Myocyte (in vitro differentiated cells): ENCODE measurements around the gene UBALD2. TPM values are rescaled to one million over a fixed set of nuclear protein-coding genes. Genes with fewer than 3 reads are reported as not detected.
"Not testable (repeated sequence)": the region's sequence is repeated elsewhere in the genome, so short reads cannot be mapped to it uniquely, and the experiment has no call there.

ENCODE experiments used
- DNase-seq: peaks from one replicate; pipeline ENCODE4 v3.0.0-alpha.2; 2012; ENCODE audit warnings: low read depth
- total RNA-seq: library from RNA; depleted of rRNA; stranded (reverse); fragments of >200 nt; gene quantifications from 2 replicates; pipeline ENCODE4 v1.2.3, GENCODE V29; 2014

Gene UBALD2
- total RNA-seq, 1 donor from 2014 or later, result 5.1 TPM

DNA sequence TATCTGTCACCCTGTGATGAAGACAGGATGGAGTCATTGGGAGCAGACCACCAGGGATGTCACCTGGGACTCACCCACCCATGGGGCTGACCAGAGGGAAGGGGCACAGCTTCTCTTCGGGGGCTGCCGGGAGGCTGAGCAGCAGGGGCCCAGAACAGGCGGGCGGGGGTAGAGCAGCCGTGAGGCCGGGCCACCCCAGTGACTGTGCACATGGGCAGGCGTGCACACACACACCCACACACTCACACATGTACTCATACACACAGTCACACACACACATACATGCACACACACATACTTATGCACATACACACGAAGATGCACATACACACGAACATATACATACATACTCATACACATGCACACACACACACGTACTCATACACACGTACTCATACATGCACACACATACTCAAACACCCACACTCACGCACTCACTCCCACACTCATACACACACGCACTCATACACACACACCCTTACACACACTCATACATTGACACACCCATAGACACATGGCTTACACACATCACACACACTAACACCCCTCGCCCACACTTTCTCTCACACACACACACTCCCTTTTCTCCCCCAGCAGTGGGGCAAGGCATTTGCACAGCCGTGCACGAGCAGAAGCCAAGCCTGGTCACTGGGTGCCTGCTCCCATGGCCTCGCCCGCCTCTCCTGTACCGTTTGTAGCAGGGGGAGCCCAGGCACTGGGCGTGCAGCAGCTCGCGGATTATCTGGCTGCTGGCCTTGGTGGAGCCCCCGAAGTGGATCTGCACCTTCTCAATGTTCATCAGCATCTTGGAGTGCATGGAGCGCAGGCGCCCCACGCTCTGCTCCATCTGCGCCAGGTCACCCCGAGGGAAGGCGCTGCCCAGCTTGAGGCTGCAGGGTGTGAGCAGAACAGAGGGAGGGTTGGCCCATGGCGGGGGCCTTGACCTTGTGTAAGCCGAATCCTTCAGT is 12.4 kb downstream of the UBALD2 start:
- DNase-seq, result no peak

DNA sequence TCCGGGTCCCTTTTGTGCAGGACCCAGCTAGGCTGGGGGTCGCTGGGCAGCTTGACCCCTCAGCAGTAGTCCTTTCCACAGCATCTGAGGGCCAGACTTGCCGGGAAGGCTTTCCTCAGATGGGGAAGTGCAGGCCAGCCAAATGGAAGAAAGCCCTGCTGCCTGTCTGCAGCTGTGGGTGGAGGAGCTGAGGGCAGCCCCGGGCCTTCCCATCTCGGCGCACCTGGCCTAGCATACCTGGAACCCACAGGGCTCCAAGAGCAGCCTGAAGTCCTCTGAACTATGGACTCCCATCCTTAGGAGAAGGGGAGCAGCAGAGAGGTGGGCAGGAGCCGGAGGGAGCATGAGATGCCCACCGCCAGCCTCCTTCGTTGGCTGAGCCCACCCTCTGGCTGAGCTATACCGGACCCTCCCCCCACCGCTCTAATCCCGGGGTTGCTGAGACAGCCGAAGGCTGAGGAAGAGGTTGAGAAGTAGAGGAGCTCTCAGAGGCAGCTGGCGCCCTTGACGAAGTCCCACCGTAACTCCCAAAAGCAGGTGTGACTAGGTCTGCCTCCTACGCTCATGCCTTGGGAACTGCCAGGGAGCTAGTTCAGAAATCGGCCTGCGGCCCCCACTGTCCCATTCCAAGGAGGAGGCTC is 13.2 kb downstream of the UBALD2 start:
- DNase-seq, result no peak

DNA sequence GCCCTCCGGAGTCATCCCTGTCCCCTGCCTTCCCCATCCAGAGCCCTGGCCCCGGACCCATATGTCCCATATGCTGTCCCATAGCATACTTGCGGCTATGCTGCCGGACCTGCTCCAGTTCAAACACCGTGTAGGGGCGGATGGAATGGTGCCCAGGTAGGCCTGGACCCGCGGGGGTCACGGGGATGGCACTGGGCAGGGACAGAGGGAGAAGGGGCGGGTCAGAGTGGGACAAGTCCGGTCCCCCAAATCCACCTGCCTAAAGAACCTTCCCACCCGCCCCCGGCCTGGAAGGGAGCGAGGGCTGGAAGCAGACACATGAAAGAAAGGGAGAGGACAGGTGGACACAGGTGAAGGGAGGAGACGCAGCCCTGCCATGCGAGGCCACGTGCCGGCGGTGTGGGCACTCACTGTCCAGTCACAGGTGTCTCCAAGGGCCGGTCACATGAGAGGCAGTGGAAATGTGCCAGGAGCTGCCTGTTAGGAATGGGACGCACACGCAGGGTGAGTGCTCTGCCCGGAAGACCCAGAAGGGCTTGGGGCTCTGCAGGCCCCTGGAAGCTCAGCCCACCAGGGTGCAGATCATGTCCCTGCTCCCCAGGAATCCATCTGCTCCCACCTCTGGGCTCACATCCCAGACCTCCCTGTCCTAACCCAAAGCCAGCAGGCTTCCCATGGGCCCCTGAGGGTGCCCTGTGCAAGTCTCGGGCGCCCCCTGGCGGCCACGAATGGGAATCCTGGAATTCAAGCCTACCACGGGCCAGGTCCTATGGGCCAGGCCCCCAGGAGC is 14.0 kb downstream of the UBALD2 start:
- peak; percentile 81 for DNase-seq

DNA sequence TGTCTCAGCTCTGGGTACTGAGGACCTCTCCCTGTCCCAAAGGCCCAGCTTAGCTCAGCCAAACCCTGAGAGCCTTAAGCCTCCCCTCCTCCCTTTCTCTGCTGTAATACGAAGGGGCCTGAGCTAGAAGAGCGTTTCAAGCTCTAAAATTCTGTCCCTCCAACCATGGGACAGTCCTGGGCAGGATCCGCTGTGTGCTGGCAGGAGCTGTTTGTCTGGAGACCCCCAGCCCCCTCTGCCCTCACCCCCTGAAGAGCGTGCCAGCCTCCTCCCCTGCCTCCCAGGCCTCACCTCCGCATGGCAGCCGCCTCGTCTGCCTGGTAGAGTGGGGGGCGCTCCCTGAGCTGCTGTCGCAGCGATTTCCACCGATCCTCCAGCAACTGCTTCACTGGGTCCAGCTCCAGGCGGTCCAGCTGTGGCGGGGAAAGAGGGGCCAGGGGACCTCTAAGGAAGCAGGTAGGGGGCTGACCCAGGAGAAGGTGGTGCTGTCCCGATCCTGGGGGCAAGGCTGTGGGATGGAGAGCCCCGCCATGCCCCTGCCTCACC is 14.7 kb downstream of the UBALD2 start:
- no peak for DNase-seq

DNA sequence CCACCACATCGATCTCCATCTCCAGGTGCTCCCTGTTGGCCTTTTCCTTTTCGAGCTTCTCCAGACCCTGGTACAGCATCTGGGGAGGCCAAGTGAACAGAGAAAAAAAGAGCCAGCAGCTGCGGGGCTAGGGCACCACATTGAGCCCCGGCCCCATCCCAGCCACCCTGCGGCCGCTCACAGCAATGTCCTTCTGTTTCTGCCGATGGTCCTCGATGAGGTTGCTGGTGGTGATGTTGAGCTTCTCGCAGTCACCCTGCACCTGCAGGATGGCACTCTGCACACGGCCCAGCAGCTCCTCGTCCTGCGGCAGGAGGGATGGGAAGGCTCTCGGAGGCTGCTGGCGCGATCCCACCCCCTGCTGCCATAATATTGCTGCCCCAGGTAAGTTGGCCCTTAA is 15.5 kb downstream of the UBALD2 start:
- no peak for DNase-seq

DNA sequence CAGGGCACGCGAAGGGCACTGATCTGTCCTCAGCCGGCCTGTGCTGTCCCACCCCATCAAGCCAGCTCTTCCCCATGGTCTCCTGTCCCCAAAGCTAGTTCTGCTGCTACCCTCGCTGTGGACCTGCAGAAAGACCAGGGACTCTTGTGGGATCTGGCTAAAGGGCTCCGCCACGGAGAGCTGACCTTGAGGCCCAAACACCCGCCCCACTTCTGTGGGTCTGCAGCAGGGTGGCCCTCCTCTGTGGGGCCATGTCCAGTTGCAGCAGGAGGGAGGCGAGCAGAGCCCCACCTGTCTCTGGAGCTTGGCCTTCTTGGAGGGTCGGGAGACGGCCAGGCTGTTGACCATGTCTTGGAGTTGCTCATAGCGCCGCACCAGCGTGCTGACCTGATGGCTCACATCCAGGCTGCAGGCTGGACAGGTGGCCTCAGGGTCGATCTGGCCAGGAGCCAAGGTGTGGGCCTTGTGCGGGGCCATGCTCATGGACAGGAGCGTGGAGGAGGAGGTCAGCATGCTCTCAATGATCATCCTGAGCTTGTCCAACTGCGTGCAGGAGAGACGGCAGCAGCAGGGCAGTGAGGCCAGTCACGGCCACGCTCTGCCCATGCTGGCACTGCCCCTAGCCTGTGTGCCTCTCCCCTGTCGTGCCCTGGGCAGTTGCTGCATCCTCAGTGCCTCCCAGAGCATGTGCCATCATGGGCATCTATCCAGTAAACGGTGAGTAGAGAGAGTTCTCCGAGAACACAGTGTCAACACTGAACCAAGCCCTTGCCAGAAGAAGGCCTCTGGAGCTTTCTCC is 16.6 kb downstream of the UBALD2 start:
- DNase-seq, result no peak

DNA sequence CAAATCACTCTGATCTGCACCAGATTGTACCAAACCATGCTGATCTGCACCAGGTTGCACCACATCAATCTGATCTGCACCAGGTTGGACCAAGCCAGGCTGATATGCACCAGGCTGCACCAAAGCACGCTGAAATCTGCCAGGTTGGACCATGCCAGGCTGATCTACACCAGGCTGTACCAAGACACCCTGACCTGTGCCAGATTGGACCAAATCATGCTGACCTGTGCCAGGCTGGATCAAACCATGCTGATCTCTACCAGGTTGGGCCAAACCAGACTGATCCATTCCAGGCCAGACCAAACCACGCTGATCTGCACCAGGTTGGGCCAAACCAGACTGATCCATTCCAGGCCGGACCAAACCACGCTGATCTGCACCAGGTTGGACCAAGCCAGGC is 27.4 kb downstream of the UBALD2 start:
- DNase-seq, result no peak

DNA sequence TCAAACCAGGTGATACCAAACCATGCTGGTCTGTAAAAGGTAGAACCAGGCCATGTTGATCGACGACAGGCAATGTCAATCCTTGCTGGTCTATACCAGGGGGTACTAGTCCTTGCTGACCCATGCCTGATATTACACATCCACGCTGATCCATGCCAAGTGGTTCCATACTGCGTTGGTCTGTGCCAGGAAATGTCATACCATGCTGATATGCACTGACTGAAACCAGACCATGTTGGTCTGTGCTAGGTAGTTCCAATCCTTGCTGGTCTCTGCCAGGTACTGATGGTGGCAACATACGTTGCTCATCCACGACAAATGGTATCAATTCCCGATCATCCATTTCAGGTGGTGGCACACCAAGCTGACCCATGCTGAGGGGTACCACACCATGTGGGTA is 28.0 kb downstream of the UBALD2 start:
- no peak for DNase-seq

DNA sequence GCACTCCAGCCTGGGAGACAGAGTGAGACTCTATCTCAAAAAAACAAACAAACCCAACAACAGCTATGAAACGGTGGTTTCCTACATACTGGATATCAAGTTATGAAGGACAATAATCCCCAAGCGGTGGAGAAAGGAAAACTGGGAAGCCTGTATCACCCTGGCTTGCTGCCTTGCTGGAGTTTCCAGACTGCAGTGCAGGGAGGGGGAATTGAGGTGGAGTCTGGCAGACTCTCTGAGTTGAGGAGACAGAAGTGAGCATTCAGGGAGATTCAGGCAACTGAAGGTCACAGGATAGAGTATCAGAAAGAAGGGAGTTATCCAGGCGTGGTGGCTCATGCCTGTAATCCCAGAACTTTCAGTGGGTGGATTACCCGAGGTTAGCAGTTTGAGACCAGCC is 31.0 kb downstream of the UBALD2 start:
- DNase-seq, result no peak

DNA sequence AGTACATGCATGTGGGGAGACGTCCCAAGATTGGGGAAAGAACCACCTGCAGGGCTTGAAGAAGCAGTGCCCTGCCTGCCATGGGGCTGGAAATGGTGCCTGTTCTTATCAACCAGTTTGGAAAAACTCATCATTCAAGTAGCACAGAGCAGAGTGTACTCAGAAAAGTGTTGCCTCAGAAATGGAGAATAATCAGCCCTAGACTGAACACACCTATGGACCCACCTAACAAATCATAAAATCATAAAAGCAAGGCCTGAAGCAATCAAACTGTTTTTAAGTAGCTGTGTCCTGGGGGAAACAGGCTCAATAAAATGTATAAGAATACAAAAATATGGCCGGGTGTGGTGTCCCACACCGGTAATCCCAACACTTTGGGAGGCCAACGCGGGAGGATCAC is 31.7 kb downstream of the UBALD2 start:
- no peak for DNase-seq

DNA sequence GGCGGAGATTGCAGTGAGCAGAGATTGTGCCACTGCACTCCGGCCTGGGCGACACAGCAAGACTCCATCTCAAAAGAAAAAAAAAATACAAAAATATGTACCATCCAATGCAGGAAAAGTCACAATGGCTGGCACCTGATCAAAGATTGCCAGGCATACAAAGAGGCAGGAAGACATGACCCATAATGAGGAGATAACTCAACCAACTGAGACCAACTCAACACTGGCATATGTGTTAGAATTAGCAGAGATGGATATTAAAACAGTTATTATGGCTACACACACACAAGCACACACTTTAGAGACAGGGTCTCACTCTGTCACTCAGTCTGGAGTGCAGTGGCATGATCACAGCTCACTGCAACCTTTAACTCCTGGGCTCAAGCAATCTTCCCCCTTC is 32.3 kb downstream of the UBALD2 start:
- DNase-seq, result no peak

DNA sequence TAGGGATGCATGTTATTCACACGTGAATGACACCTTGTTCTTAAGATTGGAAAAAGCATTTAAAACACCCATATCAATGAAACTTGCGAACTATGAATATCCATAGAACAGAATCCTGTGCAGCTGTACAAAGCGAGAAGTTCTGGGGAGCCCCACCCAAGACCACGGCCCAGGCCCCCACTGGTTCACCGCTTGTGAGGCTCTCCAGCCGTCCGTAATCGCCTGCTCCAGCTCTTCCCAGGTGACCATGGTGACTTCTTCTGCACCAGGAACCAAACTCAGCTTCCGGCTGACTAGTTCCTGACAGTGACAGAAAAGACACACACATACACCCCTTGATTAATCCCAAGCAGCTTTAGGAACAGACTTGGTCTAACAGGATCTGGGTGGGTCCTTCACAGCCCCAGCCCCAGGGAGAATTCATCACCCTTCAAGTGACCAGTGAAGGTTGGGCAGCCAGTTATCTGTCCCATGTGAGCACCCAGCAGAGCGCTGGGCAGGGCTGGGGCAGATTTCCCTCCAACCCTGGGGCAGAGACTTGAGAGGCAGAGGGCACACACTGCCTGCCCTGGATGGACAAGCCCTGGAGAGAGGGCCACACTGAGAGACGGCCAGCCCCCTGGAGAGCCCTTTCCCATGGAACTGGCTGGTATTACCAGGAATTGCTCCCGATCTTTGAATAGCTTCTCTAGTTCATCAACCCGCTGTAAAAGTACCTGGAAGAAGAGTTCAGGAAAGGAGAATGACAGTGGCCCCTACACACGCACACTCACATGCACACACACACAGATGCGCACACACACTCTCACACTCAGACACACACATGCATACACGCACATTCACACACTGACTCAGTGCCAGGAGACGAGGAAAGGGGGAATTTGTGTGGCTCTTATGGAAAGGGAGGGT is 39.3 kb downstream of the UBALD2 start:
- no peak for DNase-seq

DNA sequence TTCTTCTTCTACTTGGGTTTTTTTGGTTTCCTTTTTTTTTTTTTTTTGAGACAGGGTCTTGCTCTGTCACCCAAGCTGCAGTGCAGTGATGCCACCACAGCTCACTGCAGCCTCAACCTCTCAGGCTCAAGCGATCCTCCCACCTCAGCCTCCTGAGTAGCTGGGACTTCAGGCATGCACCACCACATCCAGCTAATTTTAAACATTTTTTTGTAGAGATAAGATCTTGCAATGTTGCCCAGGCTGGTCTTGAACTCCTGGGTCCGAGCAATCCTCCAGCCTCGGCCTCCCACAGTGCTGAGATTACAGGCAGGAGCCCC is 39.9 kb downstream of the UBALD2 start:
- DNase-seq, result not testable (repeated sequence)

DNA sequence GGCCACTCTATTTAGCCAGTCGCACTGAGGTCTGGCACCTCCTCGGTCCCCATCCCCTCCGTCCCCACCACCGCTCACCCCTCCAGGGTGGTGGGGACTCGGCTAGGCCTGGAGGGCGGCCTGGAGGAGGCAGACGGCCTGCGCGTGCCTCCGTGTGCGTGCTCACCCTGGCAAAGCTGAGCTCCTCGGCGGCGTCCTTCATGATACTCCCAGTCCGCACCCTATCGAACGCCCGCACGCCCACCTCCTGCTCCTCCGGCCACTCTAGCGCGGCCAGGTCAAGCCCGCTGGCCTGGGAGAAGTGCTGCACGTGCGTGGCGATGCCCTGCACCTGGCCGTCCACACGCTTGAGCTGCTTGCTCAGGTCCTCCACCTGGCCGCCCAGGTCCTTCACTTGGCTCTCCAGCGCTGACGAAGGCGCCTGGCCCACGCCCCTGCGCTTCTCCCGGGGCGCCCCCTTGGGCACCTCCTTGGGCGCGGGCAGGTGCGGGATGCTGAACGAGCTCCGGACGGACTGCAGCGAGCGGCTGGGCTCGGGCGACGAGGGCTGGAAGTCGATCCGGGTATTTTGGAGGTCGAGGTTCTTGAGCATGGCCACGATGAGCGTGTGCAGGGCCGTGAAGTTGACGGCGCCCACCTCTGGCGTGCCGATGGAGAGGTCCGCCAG is 42.3 kb downstream of the UBALD2 start:
- DNase-seq, result no peak

DNA sequence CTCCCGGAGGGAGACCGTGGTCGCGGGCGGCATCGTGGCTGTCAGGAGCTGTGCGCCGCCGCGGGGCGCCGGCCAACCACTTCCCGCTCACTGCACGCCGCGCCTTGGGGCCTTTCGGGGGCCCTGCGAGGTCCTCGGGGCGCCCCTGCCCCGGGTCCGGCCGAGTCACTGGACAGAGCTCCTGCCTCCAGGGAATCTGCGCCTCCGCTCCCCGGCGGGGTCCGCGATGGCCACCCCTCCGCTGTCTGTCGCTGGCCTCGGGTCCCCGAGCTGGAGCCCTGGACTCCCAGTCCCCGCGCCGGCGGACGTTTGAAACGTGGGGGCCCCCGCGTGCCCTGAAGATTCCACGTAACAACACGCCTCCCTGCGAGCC is 42.8 kb downstream of the UBALD2 start, which contains the start of gene QRICH2:
QRICH2 (minus strand) TSS at position 311 of the 373 bp plus-strand sequence; CDS start at position 33, 278 bp downstream.
- DNase-seq, result no peak

DNA sequence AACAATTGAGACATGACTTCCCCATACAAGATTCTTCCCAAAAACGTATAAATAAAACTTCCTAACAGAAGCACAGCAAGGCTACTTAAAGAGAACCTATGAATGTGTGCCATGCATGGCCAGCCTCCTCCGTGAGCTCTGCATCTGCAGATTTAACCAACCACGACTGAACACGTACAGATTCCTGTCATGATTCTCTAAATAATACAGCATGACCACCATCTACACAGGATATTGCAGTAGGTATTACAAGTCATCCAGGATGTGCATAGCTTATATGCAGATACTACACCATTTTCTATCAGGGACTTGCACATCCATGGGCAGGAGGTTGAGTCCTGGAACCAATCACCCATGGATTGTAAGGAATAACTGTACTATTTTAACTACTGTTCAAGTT is 44.3 kb downstream of the UBALD2 start:
- no peak for DNase-seq

DNA sequence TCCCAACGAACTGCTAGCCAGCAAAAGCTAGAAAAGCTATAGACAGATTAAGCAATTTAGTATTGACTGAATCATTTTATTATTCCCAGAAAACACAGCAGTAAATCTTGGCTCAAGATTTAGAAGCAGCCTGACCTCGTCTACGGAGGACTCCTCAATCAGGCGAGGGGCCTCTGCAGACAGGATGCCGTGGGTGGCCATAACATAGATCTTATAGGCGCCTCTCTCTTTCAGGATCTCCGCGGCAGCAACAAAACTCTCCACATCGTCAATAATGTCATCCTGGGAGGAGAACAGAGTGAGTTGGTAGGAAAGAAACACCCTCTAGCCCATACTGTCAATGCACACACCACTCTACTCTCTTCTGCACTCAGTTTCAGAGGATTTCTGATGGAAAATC is 47.6 kb downstream of the UBALD2 start:
- DNase-seq, result no peak

DNA sequence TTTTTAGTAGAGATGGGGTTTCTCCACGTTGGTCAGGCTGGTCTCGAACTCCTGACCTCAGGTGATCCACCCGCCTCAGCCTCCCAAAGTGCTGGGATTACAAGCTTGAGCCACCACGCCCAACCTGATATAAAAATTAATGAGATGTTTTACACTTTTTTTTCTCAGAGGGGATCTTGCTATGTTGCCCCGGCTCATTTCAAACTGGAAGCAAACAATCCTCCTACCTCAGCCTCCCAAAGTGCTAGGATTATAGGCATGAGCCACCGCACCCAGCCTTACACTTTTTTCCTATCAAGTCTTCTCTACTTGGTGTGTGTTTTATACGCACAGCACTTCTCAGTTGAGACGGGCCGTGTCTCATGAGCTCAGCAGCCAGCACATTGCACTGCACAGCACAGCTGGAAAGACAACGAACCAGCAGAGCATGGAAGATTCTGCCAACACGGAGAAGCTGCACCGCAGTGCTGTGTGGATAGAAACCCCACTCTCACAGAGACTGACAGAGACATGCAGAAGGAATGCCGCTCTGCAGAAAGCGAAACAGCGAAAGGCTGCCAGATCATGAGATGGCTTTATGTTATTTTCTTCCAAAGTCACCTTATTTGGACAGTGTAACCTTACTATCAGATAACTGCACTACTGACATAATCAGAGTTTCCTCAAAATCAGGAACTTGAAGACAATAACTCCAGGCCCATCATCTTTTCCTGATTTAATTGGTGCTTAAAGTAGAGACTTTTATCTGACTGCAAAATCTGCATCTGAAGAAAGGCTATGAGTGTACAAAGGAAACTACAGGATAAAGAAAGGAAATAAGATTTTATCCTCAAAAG is 49.5 kb downstream of the UBALD2 start:
- DNase-seq, result no peak
